Tongue (tissue), 2 donors: ENCODE measurements around the gene ZNF628. TPM values are rescaled to one million over a fixed set of nuclear protein-coding genes. Genes with fewer than 3 reads are reported as not detected.
"Not testable (repeated sequence)": the region's sequence is repeated elsewhere in the genome, so short reads cannot be mapped to it uniquely, and the experiment has no call there.

Experiments
- DNase-seq: peaks from one replicate; pipeline ENCODE4 v3.0.0-alpha.2; 2015
- total RNA-seq: library from RNA; depleted of rRNA; stranded (reverse); fragments of >200 nt; gene quantifications from one replicate; pipeline ENCODE4 v1.2.3, GENCODE V29; 2014

Gene ZNF628
- total RNA-seq, result 4.4 TPM

DNA sequence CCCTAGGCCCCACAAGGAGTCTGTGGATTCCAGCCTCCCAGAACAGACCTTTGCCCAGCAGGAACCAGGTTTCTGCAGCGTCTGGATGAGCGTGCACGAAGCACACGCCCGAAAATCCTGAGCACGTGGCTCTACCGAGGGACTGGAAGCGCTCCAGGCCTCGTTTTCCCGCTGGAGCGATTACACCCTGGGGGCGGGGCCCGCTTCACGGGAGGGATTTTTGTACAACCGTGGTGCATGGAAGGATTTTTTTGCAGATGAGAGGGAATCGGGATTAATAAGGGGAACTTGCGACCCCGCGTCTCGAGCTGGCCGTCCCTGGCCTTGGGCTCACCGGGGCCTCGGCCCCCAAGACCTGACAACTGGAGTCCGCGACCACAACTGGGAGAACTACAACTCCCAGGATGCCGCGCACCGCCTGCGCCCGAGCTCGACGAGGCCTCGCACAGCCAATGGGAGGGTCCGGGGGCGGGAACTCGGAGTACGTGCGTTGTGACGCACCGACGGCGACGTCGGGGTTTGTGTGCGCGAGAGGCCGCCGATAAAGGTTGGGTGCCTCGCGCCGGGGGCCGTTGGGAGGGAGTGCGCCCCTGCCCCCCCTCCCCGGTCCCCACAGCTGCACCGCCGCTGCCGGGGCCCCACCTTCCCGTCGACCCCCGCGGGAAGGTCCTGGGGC is at the start of gene ZNF628:
TSS of gene ZNF628 (plus strand) at position 518 of the 676 bp plus-strand sequence. CDS start 3,294 bp downstream, outside the sequence.
- peak; percentile 99 for DNase-seq

GRCh38 chr19:55431183-55431582 is 45.2 kb upstream of the ZNF628 start:
- DNase-seq, result no peak

DNA sequence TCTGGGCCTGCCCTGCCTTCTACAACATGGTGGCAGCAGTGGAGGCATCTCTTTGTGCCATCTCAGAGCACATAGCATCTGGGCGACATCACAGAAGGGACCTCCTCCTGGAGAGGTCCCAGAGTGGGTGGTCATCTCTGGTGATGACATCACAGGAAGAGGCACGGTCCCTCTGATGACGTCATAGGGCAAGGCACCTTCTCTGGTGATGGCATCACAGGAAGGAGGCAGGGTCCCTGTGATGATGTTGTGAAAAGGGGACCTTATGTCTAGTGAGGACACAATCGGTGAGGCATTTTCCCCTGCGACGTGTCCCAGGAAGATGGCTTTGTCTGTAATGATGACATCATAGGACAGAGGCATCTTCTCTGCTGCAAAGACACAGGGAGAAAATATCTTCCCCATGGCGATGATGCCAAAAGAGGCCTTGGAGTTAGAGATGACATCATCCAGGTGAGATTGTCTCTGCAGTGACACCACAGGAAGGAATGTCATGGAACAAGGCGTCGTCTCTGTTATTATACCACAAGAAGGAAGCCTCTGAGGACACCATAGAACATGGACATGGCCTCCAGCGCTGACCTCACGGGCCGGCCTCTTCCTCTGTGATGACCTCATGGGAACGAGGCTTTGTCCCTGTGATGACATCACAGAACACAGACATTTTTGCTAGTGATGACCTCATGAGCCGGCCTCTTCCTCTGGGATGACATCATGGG is 44.0 kb upstream of the ZNF628 start:
- no peak for DNase-seq

DNA sequence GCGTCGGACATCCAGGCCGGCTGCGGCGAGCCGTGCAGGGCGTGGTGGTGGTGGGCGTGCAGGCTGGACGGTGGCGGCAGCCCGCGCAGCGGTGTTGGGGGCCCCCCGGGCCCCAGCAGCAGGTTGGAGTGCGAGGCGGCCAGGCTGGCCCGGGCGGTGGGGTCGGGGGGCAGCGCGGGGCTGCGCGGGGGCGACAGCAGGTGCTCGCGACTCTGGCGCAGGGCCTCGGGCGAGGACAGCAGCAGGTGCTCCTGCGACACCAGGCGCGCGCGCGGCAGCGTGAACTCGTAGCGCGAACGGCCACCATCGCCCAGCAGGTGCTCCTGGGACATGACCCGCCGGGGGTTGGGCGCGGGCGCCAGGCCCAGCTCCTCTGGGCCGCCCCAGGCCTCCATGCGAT is 43.1 kb upstream of the ZNF628 start:
- DNase-seq, result no peak

GRCh38 chr19:55434356-55434919 is 42.0 kb upstream of the ZNF628 start:
- DNase-seq, result no peak

- no peak for DNase-seq
Measured at GRCh38 chr19:55435020-55435419, 41.4 kb upstream of the ZNF628 start.

- no peak for DNase-seq
Measured at GRCh38 chr19:55436847-55437246, 39.6 kb upstream of the ZNF628 start.

DNA sequence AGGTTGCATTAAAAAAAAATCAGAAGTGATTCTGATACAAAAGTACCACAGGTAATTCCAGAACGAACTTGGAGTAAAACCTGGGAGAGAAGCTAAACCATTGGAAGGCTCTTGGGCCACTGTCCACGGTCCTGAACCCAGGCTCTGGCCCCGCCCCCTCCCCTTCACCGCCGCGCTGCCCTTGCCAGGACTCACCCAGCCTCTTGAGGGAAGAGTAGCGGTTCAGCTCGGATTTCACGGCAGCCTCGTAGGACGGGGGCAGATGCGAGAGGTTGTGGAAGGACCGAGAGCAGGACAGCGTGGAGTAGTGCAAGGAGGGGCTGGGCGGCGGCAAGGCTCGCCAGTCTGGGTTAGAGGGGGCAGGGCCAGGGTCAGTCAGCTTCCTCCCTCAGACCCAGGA is 39.0 kb upstream of the ZNF628 start:
- peak; percentile 86 for DNase-seq

- no peak for DNase-seq
Measured at GRCh38 chr19:55439052-55439451, 37.4 kb upstream of the ZNF628 start.

- DNase-seq, result no peak
Measured at GRCh38 chr19:55440411-55441105, 35.9 kb upstream of the ZNF628 start.

DNA sequence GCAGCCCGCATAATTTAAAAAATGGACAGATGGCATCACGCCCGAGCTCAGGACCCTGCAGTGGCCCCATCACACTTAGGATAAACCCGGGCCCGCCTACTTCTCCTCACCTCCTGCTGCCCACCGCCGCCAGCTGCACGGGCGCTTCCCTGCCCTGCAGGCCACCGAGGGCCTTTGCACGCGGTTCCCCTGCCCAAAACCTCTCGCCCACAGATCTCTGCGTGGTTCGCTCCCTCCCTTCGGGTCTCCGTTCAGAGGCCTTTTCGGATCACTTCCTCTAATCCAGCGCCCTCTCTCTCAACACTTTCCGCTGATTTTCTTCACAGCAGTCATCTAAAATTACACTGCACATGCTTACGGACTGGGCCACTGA is 35.1 kb upstream of the ZNF628 start:
- DNase-seq, result no peak

DNA sequence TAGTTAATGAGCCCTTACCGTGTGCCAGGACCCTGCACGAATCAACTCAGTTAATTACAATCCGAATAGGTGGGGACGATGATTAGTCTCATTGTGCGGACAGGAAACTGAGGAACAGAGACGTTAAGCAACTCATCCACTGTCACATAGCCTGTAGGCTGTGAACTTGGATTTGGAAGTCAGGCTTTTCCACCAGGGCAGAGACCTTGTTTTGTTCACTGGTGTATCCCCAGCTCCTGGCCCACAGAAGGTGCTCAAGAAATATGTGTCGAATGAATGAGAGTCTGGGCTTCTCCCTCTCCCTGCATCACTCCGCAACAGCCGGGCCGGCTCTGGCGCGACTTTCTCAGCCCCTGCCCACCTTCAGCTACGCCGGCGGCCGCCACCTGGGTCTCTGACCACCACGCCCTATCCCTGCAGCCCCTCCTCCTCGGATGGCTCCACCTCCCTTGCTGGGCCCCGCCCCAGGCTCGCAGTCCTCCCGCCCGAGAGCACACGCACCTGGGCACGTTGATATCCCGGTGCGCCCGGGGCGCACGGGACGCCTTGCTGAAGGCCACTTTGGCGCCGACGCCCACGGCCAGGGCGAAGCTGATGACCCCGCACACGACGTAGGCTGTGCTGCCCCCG is 34.6 kb upstream of the ZNF628 start:
- DNase-seq, result no peak

DNA sequence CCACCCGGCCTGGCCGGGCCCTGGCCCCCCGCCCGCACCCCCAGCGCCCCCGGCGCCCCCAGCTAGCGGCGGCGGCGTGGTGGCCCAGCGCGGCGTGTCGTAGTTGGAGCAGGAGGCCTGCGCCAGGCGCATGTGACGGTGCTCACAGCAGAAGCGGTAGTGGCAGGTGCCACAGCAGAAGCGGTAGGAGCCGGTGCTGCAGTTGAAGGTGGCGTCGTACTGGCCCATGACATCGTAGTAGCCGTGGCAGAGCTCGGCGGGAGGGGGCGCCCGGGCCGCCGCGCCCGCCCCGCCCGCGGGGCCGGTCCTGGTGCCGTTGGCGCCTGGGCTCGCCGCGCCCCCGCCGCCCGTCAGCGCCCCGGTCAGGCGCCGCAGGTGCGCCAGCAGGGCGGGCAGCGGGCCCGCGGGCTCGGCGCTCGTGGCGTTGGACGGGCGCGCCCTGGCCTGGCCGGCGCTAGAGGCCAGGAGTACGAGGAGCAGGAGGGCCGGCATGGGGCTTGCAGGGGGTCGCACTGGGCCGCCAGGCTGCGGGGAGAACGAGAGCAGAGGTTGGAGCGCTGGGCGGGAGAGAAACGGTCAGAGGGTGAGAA is 34.0 kb upstream of the ZNF628 start:
- DNase-seq, result no peak

DNA sequence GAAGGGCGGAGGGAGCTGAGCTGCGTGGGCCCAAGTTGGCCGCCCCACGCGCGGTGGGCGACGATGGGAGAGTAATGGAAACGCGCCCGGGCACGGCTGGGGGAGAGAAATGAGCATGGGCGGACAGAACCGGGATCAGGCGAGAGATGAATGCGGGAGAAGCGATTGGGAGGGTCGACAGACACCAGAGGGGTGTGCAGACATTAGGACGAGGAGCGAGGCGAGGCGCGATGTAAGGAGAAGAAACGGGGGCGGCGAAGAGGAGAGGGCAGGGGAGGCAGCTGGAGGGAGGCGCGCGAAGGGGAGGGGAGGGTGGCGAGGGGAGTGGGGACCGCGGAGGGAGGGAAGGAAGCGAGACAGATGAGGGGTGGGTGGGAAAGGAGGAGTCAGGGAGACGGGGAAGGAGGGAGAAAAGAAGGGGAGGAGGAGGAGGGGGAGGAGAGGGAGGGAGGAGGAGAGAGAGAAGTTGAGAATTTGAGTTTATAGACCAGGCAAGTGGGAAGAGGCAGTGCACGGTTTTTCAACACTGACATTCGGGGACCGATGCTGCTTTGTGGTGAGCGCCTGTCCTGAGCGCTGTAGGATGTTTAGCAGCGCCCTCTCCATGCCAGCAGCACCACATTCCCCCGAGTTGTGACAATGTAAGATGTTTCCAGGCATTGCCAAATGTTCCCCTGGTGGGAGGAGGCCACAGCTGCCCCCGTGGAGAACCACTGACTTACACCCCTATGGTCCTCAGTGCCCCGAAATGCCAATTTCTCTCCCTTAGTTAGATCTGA is 33.2 kb upstream of the ZNF628 start, which contains the start of gene SHISA7:
TSS of gene SHISA7 (minus strand) at position 256 of the 779 bp plus-strand sequence. CDS start 437 bp downstream, outside the sequence.
- no peak for DNase-seq

GRCh38 chr19:55443824-55444480 is 32.5 kb upstream of the ZNF628 start:
- no peak for DNase-seq

GRCh38 chr19:55444646-55445045 is 31.8 kb upstream of the ZNF628 start:
- DNase-seq, result no peak

GRCh38 chr19:55446060-55446459 is 30.4 kb upstream of the ZNF628 start:
- DNase-seq, result no peak

DNA sequence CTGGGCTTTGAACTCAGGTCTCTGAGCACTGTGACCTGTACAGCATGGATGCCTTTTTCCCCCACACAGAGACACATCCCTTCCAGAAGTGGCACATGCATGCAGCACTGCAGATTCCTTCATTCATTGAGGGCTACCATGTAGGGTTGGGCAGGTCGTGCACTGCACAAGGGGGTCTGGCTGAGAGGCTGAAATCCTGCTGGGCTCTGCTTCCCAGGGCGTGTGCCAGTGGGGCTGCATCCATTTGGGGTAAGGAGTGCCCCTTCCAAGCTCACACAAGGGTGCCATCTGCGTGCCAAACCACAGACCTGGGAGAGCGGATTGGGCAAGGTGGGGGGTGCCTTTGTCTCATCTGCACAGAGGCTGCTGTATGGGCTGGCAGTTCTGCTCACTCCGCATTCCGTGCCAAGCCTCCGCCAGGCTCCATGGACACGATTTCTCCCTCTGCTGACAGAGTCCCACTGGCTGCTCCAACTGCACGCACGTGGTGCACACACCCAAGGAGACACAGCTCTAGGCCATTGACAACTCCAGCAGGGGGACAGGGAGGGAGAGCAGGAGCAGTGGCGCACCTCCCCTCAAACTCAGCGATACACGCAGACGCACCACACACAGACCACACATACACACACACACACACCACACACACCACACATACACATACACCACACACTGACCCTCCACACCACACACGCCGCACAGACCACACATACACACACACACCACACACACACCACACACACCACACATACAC is 28.8 kb upstream of the ZNF628 start:
- peak; percentile 64 for DNase-seq

DNA sequence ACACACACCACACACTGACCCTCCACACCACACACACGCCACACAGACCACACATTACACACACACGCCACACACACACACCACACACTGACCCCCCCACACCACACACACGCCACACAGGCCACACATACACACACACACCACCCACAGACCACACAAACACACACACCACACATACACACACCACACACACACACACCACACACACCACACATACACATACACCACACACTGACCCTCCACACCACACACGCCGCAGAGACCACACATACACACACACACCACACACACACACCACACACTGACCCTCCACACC is 28.3 kb upstream of the ZNF628 start:
- DNase-seq, result not testable (repeated sequence)

- no peak for DNase-seq
Measured at GRCh38 chr19:55449469-55449868, 26.9 kb upstream of the ZNF628 start.
